ENCODE data around the gene ANKRD55. TPM values are rescaled to one million over a fixed set of nuclear protein-coding genes. Genes with fewer than 3 reads are reported as not detected.
"Not testable (repeated sequence)": the region's sequence is repeated elsewhere in the genome, so short reads cannot be mapped to it uniquely, and the experiment has no call there.

Gene ANKRD55
- total RNA-seq, 1 experiment from 2014 or later: not detected

GRCh38 chr5:56215019-56215830 is 17.9 kb downstream of the ANKRD55 start:
- Histone ChIP-seq H3K9me2 (replicated peaks; ENCODE audit: low read length) (no peaks in the 10 kb centered on the region), H3K36me3 (ENCODE audit: low read depth, low read length) (no peaks in the 10 kb centered on the region), H3K4me3 (ENCODE audit: low read length) (no peak overlapping the region), H3K27ac (ENCODE audit: low read length) (no peak overlapping the region), H3K9me3 (ENCODE audit: low read length) (0 out of 2 replicates have a peak, but pooled peaks cover 3% of the 10 kb centered on the region), H2AFZ (ENCODE audit: low read length) (no peak overlapping the region), H3F3A (ENCODE audit: low read length, unreplicated experiment) (no peaks in the 10 kb centered on the region), H4K20me1 (ENCODE audit: low read length) (no peaks in the 10 kb centered on the region), H3K27me3 (ENCODE audit: low read length) (no peaks in the 10 kb centered on the region), H3K4me2 (ENCODE audit: low read length) (no peak overlapping the region), H3K9ac (ENCODE audit: low read length) (no peak overlapping the region), H3K4me1 (ENCODE audit: insufficient read depth, low read length) (peaks cover 13% of the 10 kb centered on the region; the same call in 1 of the 2 replicates), H3K79me2 (ENCODE audit: low read length) (no peaks in the 10 kb centered on the region)
- ChIA-PET POLR2A (ENCODE audit: unreplicated experiment) (no interaction called here), CTCF (no interaction called here)
- no TSS peak for BruUV-seq (replicated peaks)
- DNase-seq (no peak), ATAC-seq (no peak)
- intact Hi-C loops (cut with micrococcal nuclease): no loop called here
- no peak for TF ChIP-seq EZH2 (IDR thresholded peaks at IDR 0.05; ENCODE audit: low read length, unreplicated experiment)
- no peak for TF ChIP-seq CTCF (conservative IDR thresholded peaks at IDR 0.05; ENCODE audit: low read depth, low read length)
- no peak for TF ChIP-seq EZH2phosphoT487 (IDR thresholded peaks at IDR 0.05; ENCODE audit: borderline replicate concordance, low read length)

GRCh38 chr5:56213886-56214535 is 19.1 kb downstream of the ANKRD55 start:
- H3K9me2 ChIP-seq (replicated peaks; ENCODE audit: low read length); BruUV-seq (replicated peaks); H3K4me3 ChIP-seq (ENCODE audit: low read length); ATAC-seq; H3K27me3 ChIP-seq (ENCODE audit: low read length); H3K9ac ChIP-seq (ENCODE audit: low read length); DNase-seq; H3K36me3 ChIP-seq (ENCODE audit: low read depth, low read length); H3K4me2 ChIP-seq (ENCODE audit: low read length); H3K9me3 ChIP-seq (ENCODE audit: low read length); H3F3A ChIP-seq (ENCODE audit: low read length, unreplicated experiment); H4K20me1 ChIP-seq (ENCODE audit: low read length); intact Hi-C loops (cut with micrococcal nuclease); CTCF ChIA-PET; H3K79me2 ChIP-seq (ENCODE audit: low read length); H2AFZ ChIP-seq (ENCODE audit: low read length); POLR2A ChIA-PET (ENCODE audit: unreplicated experiment); H3K27ac ChIP-seq (ENCODE audit: low read length): not testable (repeated sequence)
- peaks cover 13% of the 10 kb centered on the region; the same call in 1 of the 2 replicates for H3K4me1 ChIP-seq (ENCODE audit: insufficient read depth, low read length)

- Histone ChIP-seq H3K4me2 (ENCODE audit: low read length) (no peak overlapping the region), H3K27me3 (ENCODE audit: low read length) (no peaks in the 10 kb centered on the region), H3F3A (ENCODE audit: low read length, unreplicated experiment) (no peaks in the 10 kb centered on the region), H3K4me1 (ENCODE audit: insufficient read depth, low read length) (peaks cover 16% of the 10 kb centered on the region; the same call in 1 of the 2 replicates), H3K27ac (ENCODE audit: low read length) (no peak overlapping the region), H4K20me1 (ENCODE audit: low read length) (no peaks in the 10 kb centered on the region), H3K9me3 (ENCODE audit: low read length) (0 out of 2 replicates have a peak, but pooled peaks cover 3% of the 10 kb centered on the region), H3K79me2 (ENCODE audit: low read length) (no peaks in the 10 kb centered on the region), H3K4me3 (ENCODE audit: low read length) (no peak overlapping the region), H3K9me2 (replicated peaks; ENCODE audit: low read length) (no peaks in the 10 kb centered on the region), H3K36me3 (ENCODE audit: low read depth, low read length) (no peaks in the 10 kb centered on the region), H2AFZ (ENCODE audit: low read length) (no peak overlapping the region), H3K9ac (ENCODE audit: low read length) (no peak overlapping the region)
- DNase-seq (no peak), ATAC-seq (no peak)
- CTCF ChIA-PET: interaction anchor here (0.6 kb wide), 1 partner anchor 33 kb away, joined by 5 read pairs; no protein-coding TSS in a partner anchor
- POLR2A ChIA-PET (ENCODE audit: unreplicated experiment): interaction anchor here (0.6 kb wide), 1 partner anchor 154 kb away, joined by 4 read pairs; no protein-coding TSS in a partner anchor
- intact Hi-C loops (cut with micrococcal nuclease): no loop called here
- TF ChIP-seq CTCF (conservative IDR thresholded peaks at IDR 0.05; ENCODE audit: low read depth, low read length) (no peak), EZH2phosphoT487 (IDR thresholded peaks at IDR 0.05; ENCODE audit: borderline replicate concordance, low read length) (no peak), EZH2 (IDR thresholded peaks at IDR 0.05; ENCODE audit: low read length, unreplicated experiment) (no peak)
- no TSS peak for BruUV-seq (replicated peaks)
Measured at GRCh38 chr5:56212130-56212879, 20.8 kb downstream of the ANKRD55 start.
